ENCODE results near the gene EEFSEC. TPM values are rescaled to one million over a fixed set of nuclear protein-coding genes. Genes with fewer than 3 reads are reported as not detected.
A peak's percentile ranks its signal among the peaks of the same experiment; 100 is the strongest.

The EEFSEC gene
- total RNA-seq, 1 donor from 2014 or later, result 10.1 TPM

- TF ChIP-seq CTCF (conservative IDR thresholded peaks at IDR 0.05; ENCODE audit: low read depth, low read length), result no peak
- DNase-seq (ENCODE audit: low read depth), result no peak
- no peak overlapping the region for H3K4me3 ChIP-seq (ENCODE audit: low read depth, low read length)
These were observed 227.4 kb downstream of the EEFSEC start for GRCh38 chr3:128380719-128381118.

- no peak for TF ChIP-seq CTCF (conservative IDR thresholded peaks at IDR 0.05; ENCODE audit: low read depth, low read length)
- DNase-seq (ENCODE audit: low read depth), result no peak
- no peak overlapping the region for H3K4me3 ChIP-seq (ENCODE audit: low read depth, low read length)
These were observed 228.3 kb downstream of the EEFSEC start for GRCh38 chr3:128381609-128382008.

- no peak for DNase-seq (ENCODE audit: low read depth)
- no peak overlapping the region for H3K4me3 ChIP-seq (ENCODE audit: low read depth, low read length)
- no peak for TF ChIP-seq CTCF (conservative IDR thresholded peaks at IDR 0.05; ENCODE audit: low read depth, low read length)
These were observed 229.0 kb downstream of the EEFSEC start for GRCh38 chr3:128382221-128382807.

GRCh38 chr3:128383316-128384235 is 230.3 kb downstream of the EEFSEC start:
- H3K4me3 ChIP-seq (ENCODE audit: low read depth, low read length), result no peak overlapping the region
- peak; percentile 36 for DNase-seq (ENCODE audit: low read depth)
- no peak for TF ChIP-seq CTCF (conservative IDR thresholded peaks at IDR 0.05; ENCODE audit: low read depth, low read length)

- H3K4me3 ChIP-seq (ENCODE audit: low read depth, low read length), result no peak overlapping the region
- peak; percentile 69 for DNase-seq (ENCODE audit: low read depth)
- TF ChIP-seq CTCF (conservative IDR thresholded peaks at IDR 0.05; ENCODE audit: low read depth, low read length), result no peak
These were observed 232.0 kb downstream of the EEFSEC start for GRCh38 chr3:128385080-128385832.

- H3K4me3 ChIP-seq (ENCODE audit: low read depth, low read length), result no peak overlapping the region
- TF ChIP-seq CTCF (conservative IDR thresholded peaks at IDR 0.05; ENCODE audit: low read depth, low read length), result no peak
- no peak for DNase-seq (ENCODE audit: low read depth)
These were observed 235.7 kb downstream of the EEFSEC start for GRCh38 chr3:128388932-128389331.

All from epithelial cell of proximal tubule (primary cell).